AG10803 (cell line): ENCODE data around the gene CINP.

Experiments used
- DNase-seq: peaks from one replicate; pipeline ENCODE4 v3.0.0; 2010; ENCODE audit warnings: low read depth
- H3K4me3 ChIP-seq: 2 replicates; pipeline ENCODE4 v1.5.1; 2011; ENCODE audit warnings: mild to moderate bottlenecking, low read length, control low read depth
- TF ChIP-seq, protein P1 (sequence below): conservative IDR thresholded peaks from 2 replicates; pipeline ENCODE4 v1.5.1; 2011; ENCODE audit warnings: mild to moderate bottlenecking, low read length, control low read depth, inconsistent platforms

Gene CINP

DNA sequence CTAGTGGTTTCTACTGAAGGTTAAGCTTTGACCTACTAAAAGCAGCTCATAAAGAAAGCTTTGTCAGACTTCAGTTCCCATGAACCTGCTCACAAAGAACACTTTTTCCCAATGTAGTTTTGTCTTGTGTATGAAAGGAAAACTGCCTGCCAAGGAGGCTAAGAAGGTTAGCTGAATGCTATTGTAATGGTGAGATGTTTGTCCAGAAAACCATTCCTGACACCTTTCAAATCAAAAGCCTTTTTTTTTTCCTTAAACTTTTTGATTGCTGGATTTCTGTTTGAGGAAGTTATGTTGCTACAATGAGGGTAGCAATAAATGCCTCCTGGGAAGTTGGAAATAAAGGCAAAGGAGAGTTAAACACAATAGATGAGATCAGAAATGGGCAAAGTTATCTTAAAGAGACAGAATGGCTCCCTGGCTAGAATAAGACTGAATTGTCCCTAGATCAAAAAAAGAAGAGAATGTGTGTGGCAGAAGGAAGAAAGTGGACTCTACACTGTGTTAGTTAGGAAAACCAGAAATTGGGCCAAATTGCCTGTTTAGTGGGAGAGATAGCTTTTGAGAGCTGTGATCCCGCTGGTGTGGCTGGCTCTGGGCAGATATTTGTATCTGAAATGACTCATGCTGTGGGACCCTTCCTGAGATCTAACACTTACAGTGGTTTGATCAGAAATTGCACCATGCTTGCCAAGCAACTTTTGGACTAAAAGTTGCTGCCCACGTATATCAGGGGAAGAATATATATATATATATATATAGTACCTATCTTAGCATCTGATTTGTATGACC, 27.6 kb upstream of the CINP start:
- DNase-seq: peak; percentile 36
- H3K4me3 ChIP-seq: no peak overlapping the region
- TF ChIP-seq, protein P1, sequence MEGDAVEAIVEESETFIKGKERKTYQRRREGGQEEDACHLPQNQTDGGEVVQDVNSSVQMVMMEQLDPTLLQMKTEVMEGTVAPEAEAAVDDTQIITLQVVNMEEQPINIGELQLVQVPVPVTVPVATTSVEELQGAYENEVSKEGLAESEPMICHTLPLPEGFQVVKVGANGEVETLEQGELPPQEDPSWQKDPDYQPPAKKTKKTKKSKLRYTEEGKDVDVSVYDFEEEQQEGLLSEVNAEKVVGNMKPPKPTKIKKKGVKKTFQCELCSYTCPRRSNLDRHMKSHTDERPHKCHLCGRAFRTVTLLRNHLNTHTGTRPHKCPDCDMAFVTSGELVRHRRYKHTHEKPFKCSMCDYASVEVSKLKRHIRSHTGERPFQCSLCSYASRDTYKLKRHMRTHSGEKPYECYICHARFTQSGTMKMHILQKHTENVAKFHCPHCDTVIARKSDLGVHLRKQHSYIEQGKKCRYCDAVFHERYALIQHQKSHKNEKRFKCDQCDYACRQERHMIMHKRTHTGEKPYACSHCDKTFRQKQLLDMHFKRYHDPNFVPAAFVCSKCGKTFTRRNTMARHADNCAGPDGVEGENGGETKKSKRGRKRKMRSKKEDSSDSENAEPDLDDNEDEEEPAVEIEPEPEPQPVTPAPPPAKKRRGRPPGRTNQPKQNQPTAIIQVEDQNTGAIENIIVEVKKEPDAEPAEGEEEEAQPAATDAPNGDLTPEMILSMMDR: no peak

DNA sequence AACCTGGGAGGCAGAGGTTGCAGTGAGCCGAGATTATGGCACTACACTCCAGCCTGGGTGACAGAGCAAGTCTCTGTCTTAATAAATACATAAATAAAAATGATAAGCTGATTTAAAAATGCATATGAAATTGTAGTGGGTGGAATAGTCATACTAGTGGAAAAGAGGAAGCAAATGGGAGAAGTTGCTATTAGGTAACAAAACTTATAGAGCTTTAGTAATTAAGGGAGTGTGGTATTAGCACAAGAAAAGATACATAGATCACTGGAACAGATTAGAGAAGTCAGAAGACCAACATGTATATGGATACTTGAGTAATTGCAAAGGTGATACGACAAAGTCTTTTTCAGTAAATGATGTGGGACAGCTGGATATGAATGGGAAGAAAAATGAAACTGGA, 26.6 kb upstream of the CINP start:
- TF ChIP-seq, protein P1: no peak
- no peak for DNase-seq
- no peak overlapping the region for H3K4me3 ChIP-seq

DNA sequence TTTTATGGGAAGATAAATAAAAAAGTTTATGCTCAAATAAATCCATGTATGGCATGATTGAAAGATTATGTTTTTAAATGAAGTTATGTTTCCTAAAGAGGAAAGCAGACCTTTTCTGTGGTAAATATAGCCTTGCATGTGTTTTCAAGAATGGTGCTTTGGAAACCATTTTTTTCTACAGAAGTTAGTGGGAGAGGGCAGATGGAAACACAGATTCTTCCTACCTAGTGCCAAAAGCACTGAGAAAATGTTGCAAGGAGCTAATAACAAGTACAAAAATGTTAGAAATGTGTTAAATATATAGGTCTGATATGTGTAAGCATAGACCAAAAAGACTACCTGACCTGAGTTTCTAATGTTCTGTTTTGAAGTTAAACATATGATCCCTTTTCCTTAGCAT, 24.4 kb upstream of the CINP start:
- DNase-seq: no peak
- H3K4me3 ChIP-seq: no peak overlapping the region
- TF ChIP-seq, protein P1: no peak

DNA sequence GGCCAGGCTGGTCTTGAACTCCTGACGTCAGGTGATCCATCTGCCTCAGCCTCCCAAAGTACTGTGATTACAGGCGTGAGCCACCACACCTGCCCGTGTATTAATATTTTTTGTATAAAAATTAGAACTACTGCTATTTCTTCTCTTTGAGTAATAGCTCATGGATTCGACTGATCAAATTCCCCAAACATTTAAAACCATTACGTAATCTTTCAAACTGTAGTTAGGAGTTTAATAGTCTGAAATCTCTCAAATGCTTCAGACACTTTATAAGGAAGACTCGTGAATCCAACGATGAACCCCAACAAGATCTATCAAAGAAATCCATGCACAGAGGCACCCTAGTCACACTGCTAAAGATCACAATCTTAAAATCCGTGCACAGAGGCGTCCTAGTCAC, 16.1 kb upstream of the CINP start:
- DNase-seq: no peak
- TF ChIP-seq, protein P1: no peak
- H3K4me3 ChIP-seq: no peak overlapping the region

GRCh38 chr14:102377696-102378095, 15.0 kb upstream of the CINP start:
- TF ChIP-seq, protein P1: no peak
- no peak for DNase-seq
- no peak overlapping the region for H3K4me3 ChIP-seq

GRCh38 chr14:102375119-102375518, 12.4 kb upstream of the CINP start:
- no peak overlapping the region for H3K4me3 ChIP-seq
- TF ChIP-seq, protein P1: no peak
- DNase-seq: no peak

GRCh38 chr14:102374264-102374663, 11.6 kb upstream of the CINP start:
- DNase-seq: no peak
- TF ChIP-seq, protein P1: no peak
- no peak overlapping the region for H3K4me3 ChIP-seq
